Left ventricle myocardium inferior (tissue), 1 donor: ENCODE data around the gene TUBGCP2. TPM values are rescaled to one million over a fixed set of nuclear protein-coding genes. Genes with fewer than 3 reads are reported as not detected.

Experiments
- DNase-seq: peaks from one replicate; pipeline ENCODE4 v3.0.0-alpha.2; 2020
- H3K27ac ChIP-seq: fragments of 200-600 bp; replicated peaks from 2 replicates; pipeline ENCODE4 v1.8.0; 2021
- H3K27me3 ChIP-seq: fragments of 200-600 bp; 2 replicates; pipeline ENCODE4 v1.8.0; 2021; ENCODE audit warnings: low read depth
- H3K36me3 ChIP-seq: fragments of 200-600 bp; 2 replicates; pipeline ENCODE4 v1.8.0; 2021
- H3K4me1 ChIP-seq: fragments of 200-600 bp; 2 replicates; pipeline ENCODE4 v1.8.0; 2021
- H3K4me3 ChIP-seq: fragments of 200-600 bp; 2 replicates; pipeline ENCODE4 v1.8.0; 2021; ENCODE audit warnings: mild to moderate bottlenecking, moderate library complexity
- H3K9me3 ChIP-seq: fragments of 200-600 bp; replicated peaks from 2 replicates; pipeline ENCODE4 v1.8.0; 2021
- CTCF ChIP-seq: fragments of 200-600 bp; IDR thresholded peaks from 2 replicates; pipeline ENCODE4 v1.8.0; 2021; ENCODE audit warnings: antibody characterized with exemption, mild to moderate bottlenecking, borderline replicate concordance
- intact Hi-C: fragments of 100-400 bp; cut with micrococcal nuclease; formaldehyde crosslinking; loops from one replicate; pipeline ENCODE4 v1.11.0; 2022
- total RNA-seq: library from RNA; stranded (reverse); fragmentation: NEBNext Ultra II Directional; extraction: Animal tissue kit (Norgen Biotek cat#: 25700); gene quantifications from one replicate; pipeline ENCODE4 v1.2.1, GENCODE V29; 2021
- donor health status: DM: no; HTN: yes; CAD: no; lungs with severe emphysema.

TUBGCP2 gene
- total RNA-seq, 1 donor from 2014 or later: 38.9 TPM

- DNase-seq: no peak
- H3K36me3 ChIP-seq: no peaks in the 10 kb centered on the region
- no peak overlapping the region for H3K27ac ChIP-seq
- peaks cover 7% of the 10 kb centered on the region for H3K4me1 ChIP-seq
- H3K9me3 ChIP-seq: no peaks in the 10 kb centered on the region
- TF ChIP-seq CTCF: no peak
- peaks cover 37% of the 10 kb centered on the region for H3K27me3 ChIP-seq
- no peak overlapping the region for H3K4me3 ChIP-seq
- intact Hi-C loops: no loop called here
Measured at GRCh38 chr10:133271521-133272300, 37.0 kb downstream of the TUBGCP2 start.

GRCh38 chr10:133270773-133271297 lies 37.8 kb downstream of the TUBGCP2 start:
- no peaks in the 10 kb centered on the region for H3K4me1 ChIP-seq
- intact Hi-C loops: no loop called here
- TF ChIP-seq CTCF: no peak
- no peaks in the 10 kb centered on the region for H3K9me3 ChIP-seq
- no peak overlapping the region for H3K27ac ChIP-seq
- no peak overlapping the region for H3K4me3 ChIP-seq
- no peak for DNase-seq
- H3K36me3 ChIP-seq: no peaks in the 10 kb centered on the region
- H3K27me3 ChIP-seq: peaks cover 29% of the 10 kb centered on the region

GRCh38 chr10:133270204-133270603 lies 38.5 kb downstream of the TUBGCP2 start:
- Histone ChIP-seq H3K27me3 (peaks cover 22% of the 10 kb centered on the region), H3K4me3 (no peak overlapping the region), H3K4me1 (no peaks in the 10 kb centered on the region), H3K9me3 (no peaks in the 10 kb centered on the region), H3K27ac (no peak overlapping the region), H3K36me3 (no peaks in the 10 kb centered on the region)
- intact Hi-C loops: no loop called here
- no peak for DNase-seq
- TF ChIP-seq CTCF: no peak

GRCh38 chr10:133269367-133269766 lies 39.3 kb downstream of the TUBGCP2 start:
- intact Hi-C loops: no loop called here
- Histone ChIP-seq H3K27ac (no peak overlapping the region), H3K27me3 (peaks cover 14% of the 10 kb centered on the region), H3K9me3 (no peaks in the 10 kb centered on the region), H3K4me1 (no peaks in the 10 kb centered on the region), H3K36me3 (no peaks in the 10 kb centered on the region), H3K4me3 (no peak overlapping the region)
- no peak for DNase-seq
- TF ChIP-seq CTCF: no peak

- H3K36me3 ChIP-seq: no peaks in the 10 kb centered on the region
- H3K27ac ChIP-seq: no peak overlapping the region
- intact Hi-C loops: no loop called here
- DNase-seq: no peak
- H3K4me1 ChIP-seq: no peaks in the 10 kb centered on the region
- H3K27me3 ChIP-seq: peaks cover 8% of the 10 kb centered on the region
- no peak overlapping the region for H3K4me3 ChIP-seq
- no peak for TF ChIP-seq CTCF
- H3K9me3 ChIP-seq: no peaks in the 10 kb centered on the region
Measured at GRCh38 chr10:133268532-133268931, 40.1 kb downstream of the TUBGCP2 start.
